HG02642 (cell line): ENCODE results near the gene ATP13A3.
"Not testable (repeated sequence)": the region's sequence is repeated elsewhere in the genome, so short reads cannot be mapped to it uniquely, and the experiment has no call there.

Experiments used
- ATAC-seq: cut with Tn5 transposase; IDR thresholded peaks from one replicate; pipeline ENCODE4 v1.9.1; 2021; ENCODE audit warnings: mild to moderate bottlenecking; ENCODE audit not compliant: unreplicated experiment, poor library complexity

Gene ATP13A3

DNA sequence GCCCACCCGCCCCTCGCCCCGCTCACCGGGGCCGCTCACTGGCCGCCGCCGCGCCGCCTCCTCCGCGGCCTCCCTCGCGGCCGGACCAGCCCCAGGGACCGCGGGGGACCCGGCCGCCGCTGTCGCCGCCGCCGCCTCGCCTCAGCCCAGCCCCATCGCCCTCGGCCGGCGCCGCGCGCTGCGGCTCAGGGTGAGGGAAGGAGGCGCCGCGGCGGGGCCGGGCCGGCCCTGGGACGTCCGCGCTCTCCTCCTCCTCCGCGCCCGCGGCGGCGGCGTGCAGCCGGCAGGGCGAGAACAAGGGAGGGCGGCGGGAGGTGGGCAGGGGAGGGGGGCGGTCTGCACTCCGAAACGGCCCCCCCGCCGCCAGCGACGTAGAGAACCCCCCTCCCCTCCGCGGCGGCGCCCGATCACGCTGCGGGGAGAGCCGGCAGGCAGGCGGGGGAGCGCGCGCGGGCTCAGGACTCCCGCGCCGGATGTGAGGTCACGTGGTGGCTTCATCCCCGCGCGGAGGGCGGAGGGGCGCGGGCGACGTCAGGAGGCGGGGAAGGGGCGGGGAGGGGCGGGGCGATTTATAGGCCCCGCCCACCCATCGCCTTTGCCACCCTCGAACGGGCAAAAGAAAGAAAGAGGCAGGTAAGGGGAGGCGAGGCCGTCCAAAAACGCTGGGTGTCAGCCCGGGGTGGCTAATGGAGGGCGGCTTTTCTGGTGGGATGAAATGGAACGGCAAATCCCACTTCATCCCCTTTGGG is at the start of gene ATP13A3:
ATP13A3 (minus strand) TSS at position 463 of the 749 bp plus-strand sequence. CDS start 24,812 bp downstream, outside the sequence.
- ATAC-seq, result peak; percentile 72

- not testable (repeated sequence) for ATAC-seq
These were observed 48.4 kb upstream of the ATP13A3 start for GRCh38 chr3:194535199-194535598.

DNA sequence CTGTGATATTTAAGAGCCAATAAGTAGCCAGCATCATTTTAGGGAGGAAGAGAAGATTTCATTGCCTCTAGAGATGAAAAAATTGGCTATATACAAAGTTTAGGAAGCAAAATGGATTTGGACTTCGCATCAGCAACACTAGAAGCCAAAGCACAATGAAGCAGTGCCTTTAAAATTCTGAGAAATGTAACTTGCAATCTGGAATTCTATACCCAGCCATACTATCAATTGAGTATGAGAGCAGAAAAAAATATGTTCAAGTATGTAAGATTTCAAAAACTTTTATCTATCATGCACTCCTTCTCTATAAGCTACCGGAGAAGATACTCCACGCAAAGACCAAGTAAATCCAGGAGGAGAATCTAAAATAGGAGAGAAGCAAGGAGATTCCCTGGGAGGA is 47.4 kb upstream of the ATP13A3 start:
- ATAC-seq, result no peak

DNA sequence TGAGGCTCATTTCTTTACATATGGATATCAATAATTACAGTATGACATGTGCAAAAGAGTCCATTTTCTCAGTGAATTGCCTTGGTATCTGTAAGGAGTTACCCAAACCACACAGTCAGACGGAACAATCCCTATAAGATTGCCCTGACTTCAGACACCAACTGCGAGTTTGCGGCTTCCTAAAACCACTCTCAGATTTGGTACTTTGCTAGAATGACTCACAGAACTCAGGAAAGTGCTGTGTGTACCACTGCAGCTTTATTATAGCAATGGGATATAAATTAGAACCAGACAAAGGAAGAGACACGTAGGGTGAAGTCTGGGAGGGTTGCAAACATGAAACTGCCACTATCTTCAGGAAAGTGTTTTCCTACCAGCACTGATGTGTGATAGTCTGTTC is 45.8 kb upstream of the ATP13A3 start:
- no peak for ATAC-seq

GRCh38 chr3:194527726-194528125 is 40.9 kb upstream of the ATP13A3 start:
- no peak for ATAC-seq

GRCh38 chr3:194526164-194526563 is 39.4 kb upstream of the ATP13A3 start:
- no peak for ATAC-seq

GRCh38 chr3:194522579-194523046 is 35.8 kb upstream of the ATP13A3 start:
- no peak for ATAC-seq

DNA sequence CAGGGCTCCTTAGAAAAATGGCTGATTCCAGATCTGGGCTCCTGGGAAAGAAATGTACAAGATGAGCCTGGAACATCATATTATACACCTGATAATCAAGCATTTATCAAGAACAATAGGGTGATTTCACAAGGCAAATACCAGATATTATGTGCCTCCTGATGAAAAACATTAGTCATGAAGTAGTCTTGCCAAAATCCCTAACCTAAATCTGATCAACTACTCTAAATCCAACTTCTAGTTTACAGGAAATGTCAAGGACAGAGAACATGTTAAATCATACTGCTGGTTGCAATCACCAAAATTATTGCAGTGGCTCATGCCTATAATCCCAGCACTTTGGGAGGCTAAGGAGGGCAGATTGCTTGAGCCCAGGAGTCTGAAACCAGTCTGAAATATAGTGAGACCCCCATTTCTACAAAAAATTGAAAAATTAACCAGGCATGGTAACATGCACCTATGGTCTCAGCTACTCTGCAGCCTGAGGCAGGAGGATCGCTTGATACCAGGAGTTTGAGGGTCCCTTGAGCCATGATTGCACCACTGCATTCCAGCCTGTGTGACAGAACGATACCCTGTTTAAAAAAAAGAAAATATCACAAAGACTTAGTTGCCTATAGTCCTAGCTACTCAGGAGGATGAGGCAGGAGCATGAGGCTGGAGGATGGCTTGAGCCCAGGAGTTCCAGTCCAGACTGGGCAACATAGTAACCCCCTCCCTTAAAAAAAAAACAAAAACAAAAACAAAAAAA is 34.9 kb upstream of the ATP13A3 start:
- ATAC-seq, result no peak

DNA sequence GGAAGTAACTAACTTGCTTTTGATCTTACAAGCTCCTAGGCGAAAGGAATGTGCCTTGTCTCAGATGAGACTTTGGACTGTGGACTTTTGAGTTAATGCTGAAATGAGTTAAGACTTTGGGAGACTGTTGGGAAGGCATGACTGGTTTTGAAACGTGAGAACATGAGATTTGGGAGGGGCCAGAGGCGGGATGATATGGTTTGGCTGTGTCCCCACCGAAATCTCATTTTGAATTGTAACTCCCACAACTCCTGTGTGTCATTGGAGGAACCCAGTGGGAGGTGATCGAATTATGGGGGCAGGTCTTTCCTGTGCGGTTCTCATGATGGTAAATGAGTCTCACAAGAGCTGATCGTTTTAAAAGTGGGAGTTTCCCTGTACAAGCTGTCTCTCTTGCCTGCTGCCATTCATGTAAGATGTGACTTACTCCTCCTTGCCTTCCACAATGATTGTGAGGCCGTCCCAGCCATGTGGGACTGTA is 33.9 kb upstream of the ATP13A3 start:
- ATAC-seq, result not testable (repeated sequence)

DNA sequence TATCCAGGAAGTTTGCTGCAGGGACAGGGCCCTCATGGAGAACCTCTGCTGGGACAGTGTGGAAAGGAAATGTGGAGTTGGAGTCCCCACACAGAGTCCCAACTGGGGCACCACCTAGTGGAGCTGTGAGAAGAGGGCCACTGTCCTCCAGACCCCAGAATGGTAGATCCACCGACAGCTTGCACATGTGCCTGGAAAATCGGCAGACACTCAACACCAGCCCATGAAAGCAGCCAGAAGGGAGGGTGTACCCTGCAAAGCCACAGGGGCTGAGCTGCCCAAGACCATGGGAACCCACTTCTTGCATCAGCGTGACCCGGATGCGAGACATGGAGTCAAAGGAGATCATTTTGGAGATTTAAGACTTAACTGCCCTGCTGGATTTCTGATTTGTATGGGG is 33.4 kb upstream of the ATP13A3 start:
- not testable (repeated sequence) for ATAC-seq

- no peak for ATAC-seq
These were observed 31.9 kb upstream of the ATP13A3 start for GRCh38 chr3:194518652-194519051.

DNA sequence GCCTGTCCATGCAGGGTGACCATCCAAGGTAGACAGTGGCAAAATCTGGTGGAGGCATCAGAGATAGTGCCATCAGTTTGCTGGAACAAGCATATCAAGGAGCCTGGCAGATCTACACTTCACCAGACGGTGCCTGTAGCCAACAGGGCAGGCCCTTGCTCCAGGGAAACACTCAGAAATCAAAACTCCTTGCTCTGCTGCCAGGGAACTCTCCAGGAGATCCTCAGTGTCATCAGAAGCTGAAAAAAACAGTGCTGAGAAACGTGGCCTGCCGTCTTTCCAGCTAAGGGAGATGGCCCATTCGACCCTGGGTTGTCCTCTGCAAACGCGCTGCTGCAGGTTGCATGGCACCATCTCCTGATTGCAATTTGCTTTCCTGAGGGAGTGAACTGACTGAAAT is 30.5 kb upstream of the ATP13A3 start:
- no peak for ATAC-seq

GRCh38 chr3:194514626-194515025 is 27.8 kb upstream of the ATP13A3 start:
- ATAC-seq, result no peak

- no peak for ATAC-seq
These were observed 26.2 kb upstream of the ATP13A3 start for GRCh38 chr3:194512895-194513601.

- no peak for ATAC-seq
These were observed 22.0 kb upstream of the ATP13A3 start for GRCh38 chr3:194508491-194509453.

DNA sequence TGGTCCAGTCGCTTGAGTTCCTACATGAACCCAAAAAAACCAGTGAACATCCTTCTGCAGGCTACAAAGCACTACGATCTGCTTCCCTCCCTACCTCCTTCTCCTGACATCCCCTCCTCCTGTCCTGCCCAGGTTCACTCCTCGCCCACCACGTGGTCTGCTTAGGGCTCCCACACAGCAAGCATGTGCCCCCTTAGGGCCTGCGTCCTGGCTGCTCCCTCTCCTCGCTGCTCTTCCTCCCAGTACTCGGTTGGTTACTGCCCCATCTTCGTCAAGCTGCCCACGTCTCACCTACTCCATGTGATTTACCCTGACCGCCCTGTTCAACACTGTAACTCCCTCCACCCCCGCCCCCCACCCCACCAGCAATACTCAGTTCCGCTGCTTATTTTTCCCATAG is 20.8 kb upstream of the ATP13A3 start:
- no peak for ATAC-seq

DNA sequence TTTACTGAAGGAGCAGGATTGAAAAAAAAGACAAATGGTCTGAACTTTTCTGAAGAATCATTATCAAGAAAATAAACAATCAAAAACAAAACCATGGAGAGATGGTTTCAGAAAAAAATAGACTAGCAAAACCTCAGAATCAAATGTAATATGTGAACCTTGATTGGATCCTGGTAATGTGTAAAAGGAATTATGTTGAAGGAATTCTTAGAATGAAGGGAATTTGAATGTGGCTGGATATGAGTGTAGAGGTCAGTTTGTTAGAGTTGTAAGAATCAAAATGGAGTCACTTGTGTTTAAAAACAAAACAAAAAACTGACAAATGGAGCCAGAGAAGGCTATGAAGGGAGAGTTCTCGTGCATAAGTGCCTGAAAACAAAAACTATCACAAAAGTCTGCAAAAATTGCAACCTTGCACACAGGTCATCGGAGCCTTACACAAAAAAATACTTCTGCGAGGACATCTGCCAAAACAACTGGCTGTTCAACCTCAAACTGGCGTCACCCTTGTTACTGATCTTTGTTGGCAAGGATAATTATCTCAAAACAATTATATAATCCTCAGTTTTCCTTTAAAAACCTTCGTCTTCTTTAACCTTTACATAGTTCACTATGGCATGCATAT is 19.1 kb upstream of the ATP13A3 start:
- no peak for ATAC-seq

- no peak for ATAC-seq
These were observed 18.1 kb upstream of the ATP13A3 start for GRCh38 chr3:194504861-194505260.

GRCh38 chr3:194504146-194504545 is 17.3 kb upstream of the ATP13A3 start:
- no peak for ATAC-seq
